Skeletal muscle satellite cell (primary cell): Measurements from ENCODE around the gene RGS13.
A peak's percentile ranks its signal among the peaks of the same experiment; 100 is the strongest.

ENCODE experiments used
- H3K27me3 ChIP-seq: 2 replicates; pipeline ENCODE4 v1.7.0; 2013; ENCODE audit warnings: low read length; ENCODE audit not compliant: control insufficient read depth, insufficient read depth
- H3K36me3 ChIP-seq: 2 replicates; pipeline ENCODE4 v1.7.0; 2013; ENCODE audit warnings: mild to moderate bottlenecking, control low read depth, low read length; ENCODE audit not compliant: insufficient read depth
- H3K4me1 ChIP-seq: 2 replicates; pipeline ENCODE4 v1.7.0; 2013; ENCODE audit warnings: low read length; ENCODE audit not compliant: control insufficient read depth, insufficient read depth
- H3K4me2 ChIP-seq: 2 replicates; pipeline ENCODE4 v1.7.0; 2013; ENCODE audit warnings: mild to moderate bottlenecking, low read length
- H3K4me3 ChIP-seq: 2 replicates; pipeline ENCODE4 v1.7.0; 2013; ENCODE audit warnings: low read length
- H3K9ac ChIP-seq: 2 replicates; pipeline ENCODE4 v1.7.0; 2013; ENCODE audit warnings: mild to moderate bottlenecking, low read depth, low read length, moderate library complexity
- H3K9me3 ChIP-seq: replicated peaks from 2 replicates; pipeline ENCODE4 v1.7.0; 2013; ENCODE audit warnings: mild to moderate bottlenecking, control low read depth, low read length

The RGS13 gene

DNA sequence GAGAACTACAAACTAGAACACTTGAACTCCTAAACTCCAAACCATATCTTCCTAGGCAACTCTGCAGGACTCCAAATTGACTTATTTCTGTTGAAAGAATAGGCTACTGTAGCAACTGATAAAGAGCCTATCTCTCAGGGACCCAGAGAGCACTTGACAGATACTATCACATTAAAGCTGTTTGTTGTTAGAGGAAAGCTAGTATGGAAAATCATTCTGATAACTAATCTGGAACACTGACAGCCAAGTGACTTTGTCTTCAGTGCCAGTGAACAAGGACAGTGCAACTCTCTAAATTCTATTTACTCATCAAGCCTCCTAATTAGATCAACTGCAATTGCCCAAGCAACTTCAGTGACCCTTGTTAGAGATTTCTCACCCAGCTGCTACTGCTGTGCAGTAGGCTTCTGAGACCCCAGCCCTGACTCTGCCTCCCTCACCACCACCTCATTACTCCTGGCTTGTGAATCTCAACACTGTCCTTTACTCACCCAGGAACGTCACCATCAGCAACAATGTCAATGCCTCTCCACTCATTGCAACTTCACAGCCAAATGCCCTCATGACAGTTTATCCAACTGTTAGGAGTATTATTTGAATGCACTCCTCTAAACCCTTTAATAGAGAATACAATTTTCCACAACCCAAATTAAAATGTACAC, 7.4 kb upstream of the RGS13 start:
- H3K27me3 ChIP-seq, result no peaks in the 10 kb centered on the region
- no peaks in the 10 kb centered on the region for H3K4me1 ChIP-seq

DNA sequence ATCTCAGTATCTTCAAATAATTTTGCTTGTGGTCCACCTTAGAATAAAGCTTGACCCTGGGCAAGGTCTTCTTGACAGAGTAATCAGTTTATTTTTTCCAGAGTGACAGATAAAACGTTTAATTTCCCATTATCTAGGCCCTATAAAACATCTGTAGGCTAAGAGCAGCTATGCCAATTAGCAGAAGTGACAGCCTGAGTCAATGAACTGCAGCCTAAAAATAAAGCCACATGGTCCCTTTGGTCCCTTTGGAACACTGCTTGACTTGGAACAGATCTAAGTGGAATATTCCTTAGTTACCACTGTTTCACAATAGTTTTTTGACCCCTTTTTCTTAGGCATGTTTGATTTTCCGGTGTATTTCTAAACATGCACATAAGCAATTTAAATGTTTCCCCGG, 6.3 kb upstream of the RGS13 start:
- H3K36me3 ChIP-seq, result no peaks in the 10 kb centered on the region
- H3K4me3 ChIP-seq, result no peak overlapping the region
- H3K4me2 ChIP-seq, result no peak overlapping the region
- H3K9me3 ChIP-seq, result no peaks in the 10 kb centered on the region
- H3K9ac ChIP-seq, result no peak overlapping the region
- H3K27me3 ChIP-seq, result no peaks in the 10 kb centered on the region
- no peaks in the 10 kb centered on the region for H3K4me1 ChIP-seq

More for the DNA sequence above, 7.4 kb upstream of the RGS13 start:
- Histone ChIP-seq H3K4me2 (no peak overlapping the region), H3K9ac (no peak overlapping the region), H3K36me3 (no peaks in the 10 kb centered on the region), H3K4me3 (no peak overlapping the region), H3K9me3 (no peaks in the 10 kb centered on the region)

DNA sequence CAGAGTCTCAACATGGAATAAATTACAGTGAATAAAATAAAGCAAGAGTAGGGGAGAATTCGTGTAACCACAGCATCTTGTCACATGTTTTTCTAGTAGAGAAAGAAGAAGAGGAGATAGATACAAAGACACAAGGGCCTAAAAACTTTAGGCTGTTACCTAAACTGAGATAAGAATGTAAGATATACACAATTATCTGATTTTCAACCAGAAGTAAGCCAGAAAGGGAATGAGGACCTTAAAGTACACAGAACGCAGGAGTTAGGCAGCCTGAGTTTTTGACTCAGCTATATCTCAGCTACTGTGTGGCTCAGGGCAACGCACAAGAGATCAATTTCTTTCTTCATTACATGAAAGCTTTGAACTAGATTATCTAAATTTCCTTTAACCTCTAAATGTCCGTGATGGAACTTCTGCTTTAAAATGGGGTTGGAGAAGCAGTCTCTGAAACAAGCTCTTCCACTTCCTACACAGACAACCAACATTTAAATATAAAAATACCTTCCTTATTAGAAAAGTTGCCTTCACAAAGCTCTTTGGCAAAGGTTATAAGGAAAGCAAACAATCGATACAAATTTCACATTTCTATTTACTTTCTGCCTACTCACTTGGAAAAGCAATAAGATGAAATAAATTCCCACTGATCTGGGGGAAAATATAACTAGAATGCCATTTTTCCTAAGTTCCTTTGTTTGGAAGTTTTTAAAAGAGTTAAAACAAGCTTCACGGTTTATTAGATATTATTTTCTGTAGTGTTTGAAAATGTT, 5.2 kb upstream of the RGS13 start:
- Histone ChIP-seq H3K4me2 (no peak overlapping the region), H3K9ac (no peak overlapping the region), H3K4me3 (no peak overlapping the region), H3K27me3 (no peaks in the 10 kb centered on the region), H3K36me3 (no peaks in the 10 kb centered on the region), H3K4me1 (no peaks in the 10 kb centered on the region), H3K9me3 (no peaks in the 10 kb centered on the region)

DNA sequence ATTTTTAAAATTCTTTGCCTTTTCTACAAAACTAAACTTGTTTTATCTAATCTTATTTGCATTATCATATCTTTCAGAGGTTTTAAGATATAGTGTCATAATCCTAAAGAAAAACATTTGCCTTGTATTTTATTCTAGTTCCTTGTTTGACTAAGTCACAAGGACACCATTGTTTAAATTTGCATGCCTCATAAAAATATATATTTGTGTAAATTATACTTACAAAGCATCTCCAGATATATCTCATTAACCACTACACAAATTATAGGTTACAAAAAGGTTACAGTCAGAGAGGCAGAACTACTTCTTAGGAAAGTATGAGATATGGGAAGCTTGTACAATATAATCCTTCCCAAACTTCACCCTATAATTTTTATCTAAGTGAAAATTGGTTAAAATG, 4.2 kb upstream of the RGS13 start:
- Histone ChIP-seq H3K9me3 (no peaks in the 10 kb centered on the region), H3K9ac (no peak overlapping the region), H3K36me3 (no peaks in the 10 kb centered on the region), H3K27me3 (no peaks in the 10 kb centered on the region), H3K4me3 (no peak overlapping the region), H3K4me1 (no peaks in the 10 kb centered on the region), H3K4me2 (no peak overlapping the region)

DNA sequence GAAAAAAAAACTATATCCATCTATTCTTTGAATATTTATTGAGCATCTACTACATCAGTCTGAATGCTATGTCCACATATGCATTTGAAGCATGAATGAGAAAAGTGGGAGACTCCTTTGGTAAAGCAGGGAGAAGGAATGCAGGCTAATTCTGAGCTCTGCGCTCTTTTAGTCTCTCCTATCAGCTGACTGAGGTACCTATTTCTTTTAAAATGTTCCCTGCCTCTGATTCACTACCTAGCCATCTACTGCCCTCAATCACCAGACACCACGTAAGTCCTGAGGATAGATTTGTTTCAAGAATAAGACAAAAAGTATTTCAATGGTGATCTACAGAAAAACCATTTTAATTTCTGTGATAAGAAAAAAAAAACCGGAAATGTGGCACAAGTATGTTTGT, 3.8 kb upstream of the RGS13 start:
- no peak overlapping the region for H3K9ac ChIP-seq
- no peaks in the 10 kb centered on the region for H3K4me1 ChIP-seq
- H3K9me3 ChIP-seq, result no peaks in the 10 kb centered on the region
- H3K27me3 ChIP-seq, result no peaks in the 10 kb centered on the region
- H3K4me3 ChIP-seq, result no peak overlapping the region
- no peaks in the 10 kb centered on the region for H3K36me3 ChIP-seq
- H3K4me2 ChIP-seq, result no peak overlapping the region

DNA sequence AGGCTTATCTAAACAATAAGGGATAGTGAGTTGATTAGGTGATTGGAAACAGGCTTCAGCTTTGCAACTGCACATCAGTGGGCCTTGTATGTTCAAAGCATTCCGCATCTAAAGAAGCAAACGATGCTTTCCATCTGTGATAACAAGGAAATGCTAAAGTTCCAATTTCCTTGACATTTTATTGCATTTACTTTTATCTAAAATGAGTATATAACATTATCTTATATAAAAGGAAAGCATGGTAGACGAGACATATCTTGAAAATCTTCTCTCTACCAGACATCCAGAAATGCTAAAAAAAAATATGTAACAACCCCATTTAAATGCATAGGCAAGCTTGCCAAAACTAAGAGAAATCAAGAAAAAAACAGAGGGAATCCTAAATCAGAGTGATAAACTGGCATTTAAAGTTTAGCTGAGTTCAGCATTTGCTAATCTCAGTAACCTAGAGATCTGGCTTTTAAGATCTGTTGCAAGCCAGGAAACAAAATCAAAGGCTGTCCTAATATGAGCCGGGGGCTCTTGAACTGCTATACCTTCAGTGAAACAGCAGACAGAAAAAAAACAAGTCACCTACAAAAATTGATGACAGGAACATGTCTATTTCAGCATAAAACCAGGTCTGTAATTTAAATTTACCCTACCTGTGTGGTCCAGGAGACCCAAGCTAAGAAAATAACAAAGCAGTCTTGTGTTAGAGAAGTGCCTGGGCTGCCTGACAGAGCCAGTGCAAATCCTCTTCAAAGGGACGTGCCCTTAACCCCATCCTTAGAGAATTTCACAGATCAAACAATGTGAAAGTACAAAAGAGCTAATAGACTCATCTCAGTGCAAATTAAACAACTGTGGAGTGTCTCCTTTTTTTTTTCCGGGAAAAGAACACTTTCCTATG, 3.1 kb upstream of the RGS13 start:
- Histone ChIP-seq H3K9me3 (no peaks in the 10 kb centered on the region), H3K36me3 (no peaks in the 10 kb centered on the region), H3K4me2 (peak overlapping the region; percentile 12), H3K4me3 (no peak overlapping the region), H3K4me1 (no peaks in the 10 kb centered on the region), H3K27me3 (no peaks in the 10 kb centered on the region), H3K9ac (no peak overlapping the region)

DNA sequence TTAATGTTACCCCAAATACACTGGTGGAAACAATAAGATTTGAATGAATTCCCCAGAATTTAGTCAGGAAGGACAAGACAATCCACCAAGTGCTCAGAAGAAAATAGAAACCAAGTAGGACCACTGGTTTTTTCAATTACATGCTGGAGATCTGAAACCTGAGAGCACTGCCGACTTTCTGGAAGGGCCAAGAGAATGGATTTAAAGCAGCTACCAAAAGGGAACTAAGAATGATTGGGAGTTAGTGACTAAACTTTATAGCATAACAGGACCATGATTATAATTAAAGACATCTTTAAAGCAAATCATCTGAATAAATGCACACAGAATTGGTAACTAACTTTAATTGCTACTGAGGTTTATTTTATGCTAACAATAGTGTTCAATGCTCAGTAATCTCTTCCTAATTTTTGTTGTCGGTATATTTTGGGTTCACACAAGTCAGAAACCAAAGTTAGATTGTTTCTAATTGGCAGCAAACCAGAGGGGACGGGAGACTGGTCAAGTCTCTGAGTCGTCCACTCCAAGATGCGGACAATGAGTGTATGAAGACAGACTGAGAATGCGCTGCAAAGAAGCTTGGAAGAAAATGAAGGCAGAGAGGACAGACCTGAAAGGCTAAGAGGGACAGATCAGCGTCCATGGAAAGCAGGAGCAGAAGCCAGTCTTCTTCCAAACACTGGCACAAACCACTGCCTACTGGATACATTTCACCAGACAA, 2.3 kb upstream of the RGS13 start:
- Histone ChIP-seq H3K4me2 (peak overlapping the region; percentile 12), H3K4me1 (no peaks in the 10 kb centered on the region), H3K4me3 (no peak overlapping the region), H3K27me3 (no peaks in the 10 kb centered on the region), H3K9ac (no peak overlapping the region), H3K36me3 (no peaks in the 10 kb centered on the region), H3K9me3 (no peaks in the 10 kb centered on the region)

DNA sequence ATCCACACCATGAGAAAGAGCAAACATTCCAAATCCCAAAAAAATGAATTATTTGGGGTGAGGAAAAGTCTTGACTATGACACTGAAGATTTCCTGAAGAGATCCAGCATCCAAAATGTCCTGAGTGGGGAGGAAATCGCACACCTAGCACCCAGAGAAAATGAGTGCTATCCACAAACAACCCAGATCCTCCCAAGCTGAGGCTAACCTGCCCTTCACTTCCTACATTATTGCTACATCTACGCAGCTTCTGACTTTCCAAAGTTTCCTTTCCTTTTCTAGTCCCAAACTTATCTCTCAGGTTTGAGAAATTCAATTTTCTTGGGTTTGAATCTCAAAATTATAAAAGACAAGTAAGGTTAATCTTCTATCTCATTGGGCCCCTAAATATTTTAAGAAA, 906 bp upstream of the RGS13 start:
- H3K27me3 ChIP-seq, result no peaks in the 10 kb centered on the region
- no peak overlapping the region for H3K4me3 ChIP-seq
- H3K4me1 ChIP-seq, result peaks cover 4% of the 10 kb centered on the region
- no peak overlapping the region for H3K4me2 ChIP-seq
- no peak overlapping the region for H3K9ac ChIP-seq
- no peaks in the 10 kb centered on the region for H3K9me3 ChIP-seq
- H3K36me3 ChIP-seq, result no peaks in the 10 kb centered on the region

DNA sequence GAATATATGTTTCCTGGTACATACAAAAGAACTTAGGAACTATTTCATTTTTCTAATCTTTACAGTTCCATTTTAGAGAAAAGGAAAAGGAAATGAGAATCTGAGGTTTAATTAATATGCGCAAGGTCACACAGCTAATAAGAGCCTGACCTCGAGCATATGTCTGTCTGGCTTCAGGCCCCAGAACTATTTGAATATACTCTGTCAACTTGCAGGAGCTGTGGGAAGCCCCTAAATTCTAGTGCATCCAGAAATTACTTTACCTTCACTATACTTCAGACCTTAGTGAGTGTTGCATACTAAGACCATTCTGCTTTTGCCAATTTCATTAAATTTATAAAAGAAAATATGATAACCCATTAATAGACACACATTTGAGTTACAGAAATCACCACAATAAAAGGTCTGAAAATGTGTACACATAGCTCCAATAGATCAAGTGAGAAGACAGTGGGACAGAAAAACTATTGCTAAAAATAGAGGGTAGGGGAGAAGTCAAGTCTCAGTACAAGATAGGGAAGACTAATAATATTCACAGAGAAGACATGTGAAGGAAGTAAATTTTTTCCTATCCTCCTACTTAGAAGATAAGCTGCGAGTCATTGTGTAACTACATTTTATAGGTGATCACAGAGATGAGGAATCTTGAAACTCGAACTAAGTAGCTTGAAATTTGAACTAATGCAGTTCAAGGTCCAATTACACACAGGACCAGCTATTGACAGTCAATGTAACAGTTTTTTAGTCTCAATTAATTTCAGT, 3.8 kb downstream of the RGS13 start:
- Histone ChIP-seq H3K9me3 (no peaks in the 10 kb centered on the region), H3K4me2 (peak overlapping the region; percentile 11), H3K9ac (no peak overlapping the region), H3K4me3 (no peak overlapping the region), H3K36me3 (no peaks in the 10 kb centered on the region), H3K27me3 (no peaks in the 10 kb centered on the region), H3K4me1 (peaks cover 4% of the 10 kb centered on the region)

DNA sequence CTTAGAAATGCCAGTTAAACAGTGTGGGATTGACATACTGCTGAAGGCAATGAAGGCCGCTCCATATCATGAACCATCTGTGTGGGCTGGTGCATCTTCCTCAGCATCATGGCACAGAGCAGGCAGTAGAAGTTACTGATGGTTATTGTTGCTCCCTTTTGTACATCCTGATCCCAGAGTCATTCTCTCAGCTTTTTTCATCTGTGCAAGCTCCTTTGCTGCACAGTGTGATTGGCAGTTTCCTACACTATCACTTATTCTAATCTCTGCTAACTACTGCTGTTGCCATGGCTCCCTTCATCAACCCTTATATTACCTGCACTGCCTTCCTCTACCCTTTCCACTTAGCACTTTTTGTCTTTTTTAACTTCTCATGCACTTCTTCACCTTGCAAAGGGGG, 16.2 kb downstream of the RGS13 start:
- peaks cover 11% of the 10 kb centered on the region for H3K4me1 ChIP-seq
- no peaks in the 10 kb centered on the region for H3K9me3 ChIP-seq
- no peaks in the 10 kb centered on the region for H3K27me3 ChIP-seq
- no peak overlapping the region for H3K4me2 ChIP-seq
- H3K4me3 ChIP-seq, result no peak overlapping the region
- H3K36me3 ChIP-seq, result no peaks in the 10 kb centered on the region
- no peak overlapping the region for H3K9ac ChIP-seq
